Naive thymus-derived CD4-positive, alpha-beta T cell (primary cell): ENCODE data around the gene MAMSTR. TPM values are rescaled to one million over a fixed set of nuclear protein-coding genes. Genes with fewer than 3 reads are reported as not detected.
A peak's percentile ranks its signal among the peaks of the same experiment; 100 is the strongest.
"Not testable (repeated sequence)": the region's sequence is repeated elsewhere in the genome, so short reads cannot be mapped to it uniquely, and the experiment has no call there.

ENCODE experiments used
- ATAC-seq: fragments of 150-1000 bp; cut with Tn5 transposase; 2 replicates; pipeline ENCODE4 v1.10.0; 2021; ENCODE audit warnings: mild to moderate bottlenecking, moderate library complexity
- CTCF ChIA-PET: fragments of 350-600 bp; sonication (Branson Sonifier 250); formaldehyde crosslinking; loops from one replicate; lab custom pipeline; 2021; ENCODE audit warnings: antibody characterized with exemption; lab: Charles Lee
- POLR2A ChIA-PET: fragments of 350-600 bp; sonication (Branson Sonifier 250); formaldehyde crosslinking; loops from one replicate; lab custom pipeline; 2021; ENCODE audit warnings: antibody characterized with exemption, inconsistent platforms; lab: Charles Lee
- DNase-seq, 9 donors: peaks; one replicate each; pipeline versions ENCODE4 v3.0.0 to v3.0.0-alpha.2; 2020 to 2022; ENCODE audit warnings: mixed read lengths in 1 of 9
- H3K27ac ChIP-seq: one replicate; pipeline ENCODE4 v1.7.0; 2013; ENCODE audit warnings: mild to moderate bottlenecking, low read depth, low read length, moderate library complexity
- H3K27me3 ChIP-seq, 2 donors: one replicate each; pipeline ENCODE4 v1.7.0; 2013; ENCODE audit warnings: low read length in 2 of 2, mild to moderate bottlenecking in 2 of 2, moderate library complexity in 2 of 2; ENCODE audit not compliant: control insufficient read depth in 2 of 2, insufficient read depth in 2 of 2
- H3K36me3 ChIP-seq, 3 experiments: 1 replicate in 2 of 3; 2 replicates in 1 of 3; pipeline ENCODE4 v1.7.0; 2013; ENCODE audit warnings: low read length in 3 of 3, mild to moderate bottlenecking in 3 of 3, moderate library complexity in 1 of 3; ENCODE audit not compliant: insufficient read depth in 3 of 3, control insufficient read depth in 2 of 3
- H3K4me1 ChIP-seq, 2 donors: one replicate each; pipeline ENCODE4 v1.7.0; 2013; ENCODE audit warnings: low read length in 2 of 2, mild to moderate bottlenecking in 2 of 2, moderate library complexity in 1 of 2; ENCODE audit not compliant: control insufficient read depth in 2 of 2, insufficient read depth in 2 of 2
- H3K4me3 ChIP-seq: 2 replicates; pipeline ENCODE4 v1.7.0; 2013; ENCODE audit warnings: mild to moderate bottlenecking, low read length
- H3K9me3 ChIP-seq, 3 experiments: 1 replicate in 2 of 3; 2 replicates in 1 of 3; pipeline ENCODE4 v1.7.0; 2013; ENCODE audit warnings: low read length in 3 of 3; ENCODE audit not compliant: control insufficient read depth in 2 of 3
- H3K27ac Mint-ChIP-seq, 9 donors: one replicate each; pipeline ENCODE4 v1.8.0; 2020 to 2022; ENCODE audit warnings: mixed read lengths in 9 of 9, mild to moderate bottlenecking in 8 of 9, moderate library complexity in 5 of 9, inconsistent platforms in 2 of 9
- H3K27me3 Mint-ChIP-seq, 5 donors: one replicate each; pipeline ENCODE4 v1.8.0; 2021 to 2022; ENCODE audit warnings: mixed read lengths in 5 of 5, mild to moderate bottlenecking in 1 of 5
- H3K36me3 Mint-ChIP-seq, 5 donors: one replicate each; pipeline ENCODE4 v1.8.0; 2020 to 2022; ENCODE audit warnings: mixed read lengths in 5 of 5, mild to moderate bottlenecking in 3 of 5, inconsistent platforms in 1 of 5
- H3K4me1 Mint-ChIP-seq, 7 donors: one replicate each; pipeline ENCODE4 v1.8.0; 2020 to 2022; ENCODE audit warnings: mixed read lengths in 7 of 7, mild to moderate bottlenecking in 3 of 7, inconsistent platforms in 1 of 7
- H3K4me3 Mint-ChIP-seq, 10 donors: one replicate each; pipeline ENCODE4 v1.8.0; 2020 to 2022; ENCODE audit warnings: mild to moderate bottlenecking in 10 of 10, mixed read lengths in 10 of 10, moderate library complexity in 6 of 10, inconsistent platforms in 2 of 10
- H3K9me3 Mint-ChIP-seq, 11 donors: one replicate each; pipeline ENCODE4 v1.8.0; 2020 to 2022; ENCODE audit warnings: mixed read lengths in 11 of 11, mild to moderate bottlenecking in 4 of 11, inconsistent platforms in 1 of 11, moderate library complexity in 1 of 11
- intact Hi-C, 2 donors: fragments of 100-400 bp; cut with micrococcal nuclease; formaldehyde crosslinking; loops; one replicate each; pipeline ENCODE4 v1.15.1; 2023
- polyA plus RNA-seq, 2 donors: library from polyadenylated mRNA; unstranded; fragments of 300-500 nt; fragmentation: Illumina TruSeq; gene quantifications; one replicate each; pipeline ENCODE4 v1.2.3, GENCODE V29; 2021
- total RNA-seq, 6 experiments: library from RNA in 5 of 6; stranded (reverse) in 5 of 6; gene quantifications; 1 replicate in 5 of 6; 2 replicates in 1 of 6; pipeline ENCODE4 v1.2.3 and lab custom pipeline; 2021 to 2026

The MAMSTR gene
- total and polyA plus RNA-seq, 7 experiments from 2014 or later: 0.25 to 2.1 (median 0.87) TPM

GRCh38 chr19:48696353-48697010 is 23.0 kb downstream of the MAMSTR start:
- H3K9me3 ChIP-seq: no peaks in the 10 kb centered on the region
- Mint-ChIP-seq H3K4me3 (peak overlapping the region in 9 of 10 donors; percentile 23 to 86 (median 69)), H3K27ac (peak overlapping the region in 3 of 9 donors; percentile 18 to 72 (median 53)), H3K27me3 (peaks cover 0 to 21% (median 10%) of the 10 kb centered on the region in 5 donors), H3K36me3 (peaks cover 0 to 8% (median 6%) of the 10 kb centered on the region in 5 donors), H3K4me1 (peaks cover 6 to 18% (median 8%) of the 10 kb centered on the region in 7 donors), H3K9me3 (no peaks in the 10 kb centered on the region)
- intact Hi-C loops: loop anchor here in 1 of 2 donors (1.0 to 5.0 kb wide), 2 partner anchors 21 to 41 kb away; no protein-coding TSS in a partner anchor
- ATAC-seq (peak; percentile 40), DNase-seq (peak in 1 of 9 donors; percentile 7)
- H3K27me3 ChIP-seq: no peaks in the 10 kb centered on the region
- CTCF ChIA-PET: interaction anchor here (1.2 to 1.4 kb wide), 2 partner anchors 23 to 77 kb away, joined by 3 to 4 read pairs; partner anchors contain the start of genes NTN5, RPL18 and SPHK2
- POLR2A ChIA-PET: interaction anchor here (0.9 to 1.4 kb wide), 3 partner anchors 17 to 48 kb away, joined by 3 to 4 read pairs (median 3); no protein-coding TSS in a partner anchor
- H3K36me3 ChIP-seq: no peaks in the 10 kb centered on the region
- H3K4me1 ChIP-seq: peaks cover 0 to 6% of the 10 kb centered on the region in 2 donors
- peak overlapping the region; percentile 20 for H3K4me3 ChIP-seq
- H3K27ac ChIP-seq: no peak overlapping the region

GRCh38 chr19:48695743-48696352 is 23.7 kb downstream of the MAMSTR start, which contains the start of gene FUT2:
Gene FUT2, plus strand, starts transcription at chr19:48695971. Its CDS starts 6,986 bp downstream, at chr19:48702957.
- CTCF ChIA-PET: interaction anchor here (1.2 to 1.4 kb wide), 2 partner anchors 23 to 77 kb away, joined by 3 to 4 read pairs; partner anchors contain the start of genes NTN5, RPL18 and SPHK2
- peaks cover 0 to 6% of the 10 kb centered on the region in 2 donors for H3K4me1 ChIP-seq
- H3K27ac Mint-ChIP-seq: peak within 1 kb of the TSS in 4 of 9 donors; percentile 18 to 72 (median 42)
- peak within 1 kb of the TSS; percentile 20 for H3K4me3 ChIP-seq
- no peaks in the 10 kb centered on the region for H3K36me3 ChIP-seq
- H3K4me3 Mint-ChIP-seq: peak within 1 kb of the TSS in 9 of 10 donors; percentile 23 to 86 (median 69)
- POLR2A ChIA-PET: interaction anchor here (0.5 to 1.4 kb wide), 3 partner anchors 35 to 895 kb away, joined by 3 to 4 read pairs (median 3); no protein-coding TSS in a partner anchor
- H3K4me1 Mint-ChIP-seq: peaks cover 6 to 18% (median 8%) of the 10 kb centered on the region in 7 donors
- no peaks in the 10 kb centered on the region for H3K9me3 Mint-ChIP-seq
- intact Hi-C loops: loop anchor here in 1 of 2 donors (1.0 to 5.0 kb wide), 2 partner anchors 21 to 41 kb away; no protein-coding TSS in a partner anchor
- ATAC-seq (no peak), DNase-seq (no peak)
- peaks cover 0 to 7% (median 5%) of the 10 kb centered on the region in 5 donors for H3K36me3 Mint-ChIP-seq
- H3K27me3 ChIP-seq: no peaks in the 10 kb centered on the region
- H3K27me3 Mint-ChIP-seq: peaks cover 0 to 21% (median 10%) of the 10 kb centered on the region in 5 donors
- no peaks in the 10 kb centered on the region for H3K9me3 ChIP-seq
- no peak within 1 kb of the TSS for H3K27ac ChIP-seq

- CTCF ChIA-PET: interaction anchor here (2.2 kb wide), 1 partner anchor 19 kb away, joined by 8 read pairs; no protein-coding TSS in a partner anchor
These were observed 25.9 kb downstream of the MAMSTR start for GRCh38 chr19:48693629-48694028.

GRCh38 chr19:48689449-48689848 is 30.1 kb downstream of the MAMSTR start:
- POLR2A ChIA-PET: interaction anchor here (0.6 to 0.7 kb wide), 2 partner anchors 46 to 295 kb away, joined by 3 read pairs; no protein-coding TSS in a partner anchor
- no peak overlapping the region for H3K27ac ChIP-seq
- no peaks in the 10 kb centered on the region for H3K4me1 Mint-ChIP-seq
- H3K36me3 Mint-ChIP-seq: peaks cover 0 to 2% (median 0%) of the 10 kb centered on the region in 5 donors
- DNase-seq (no peak), ATAC-seq (no peak)
- H3K27me3 ChIP-seq: no peaks in the 10 kb centered on the region
- intact Hi-C loops: no loop called here
- no peaks in the 10 kb centered on the region for H3K36me3 ChIP-seq
- no peaks in the 10 kb centered on the region for H3K9me3 ChIP-seq
- no peak overlapping the region for H3K4me3 Mint-ChIP-seq
- no peaks in the 10 kb centered on the region for H3K4me1 ChIP-seq
- H3K27ac Mint-ChIP-seq: no peak overlapping the region
- H3K4me3 ChIP-seq: no peak overlapping the region
- CTCF ChIA-PET: interaction anchor here (0.6 kb wide), 1 partner anchor 49 kb away, joined by 3 read pairs; no protein-coding TSS in a partner anchor
- no peaks in the 10 kb centered on the region for H3K27me3 Mint-ChIP-seq
- H3K9me3 Mint-ChIP-seq: no peaks in the 10 kb centered on the region

More at GRCh38 chr19:48693629-48694028, 25.9 kb downstream of the MAMSTR start:
- POLR2A ChIA-PET, H3K27ac ChIP-seq, H3K4me1 ChIP-seq, ATAC-seq, H3K4me3 ChIP-seq, H3K36me3 ChIP-seq, H3K36me3 Mint-ChIP-seq, H3K27me3 ChIP-seq, H3K9me3 ChIP-seq, DNase-seq, intact Hi-C loops, H3K4me3 Mint-ChIP-seq, H3K27ac Mint-ChIP-seq, H3K9me3 Mint-ChIP-seq: not testable (repeated sequence)
- Mint-ChIP-seq H3K4me1 (peaks cover 6 to 15% (median 8%) of the 10 kb centered on the region in 7 donors), H3K27me3 (peaks cover 0 to 17% (median 10%) of the 10 kb centered on the region in 5 donors)

- no peaks in the 10 kb centered on the region for H3K27me3 ChIP-seq
- no peaks in the 10 kb centered on the region for H3K4me1 ChIP-seq
- ATAC-seq (no peak), DNase-seq (no peak)
- ChIA-PET CTCF (no interaction called here), POLR2A (no interaction called here)
- Mint-ChIP-seq H3K36me3 (peaks cover 0 to 2% (median 0%) of the 10 kb centered on the region in 5 donors), H3K4me1 (peaks cover 0 to 5% (median 0%) of the 10 kb centered on the region in 7 donors), H3K27me3 (no peaks in the 10 kb centered on the region), H3K9me3 (no peaks in the 10 kb centered on the region), H3K4me3 (no peak overlapping the region), H3K27ac (no peak overlapping the region)
- no peaks in the 10 kb centered on the region for H3K9me3 ChIP-seq
- no peak overlapping the region for H3K4me3 ChIP-seq
- H3K27ac ChIP-seq: no peak overlapping the region
- intact Hi-C loops: no loop called here
- no peaks in the 10 kb centered on the region for H3K36me3 ChIP-seq
These were observed 31.7 kb downstream of the MAMSTR start for GRCh38 chr19:48687776-48688175.

- H3K36me3 Mint-ChIP-seq, H3K9me3 Mint-ChIP-seq, H3K27me3 ChIP-seq, H3K9me3 ChIP-seq, H3K4me1 ChIP-seq, H3K36me3 ChIP-seq, H3K27ac ChIP-seq, H3K27me3 Mint-ChIP-seq, H3K4me3 Mint-ChIP-seq, H3K4me1 Mint-ChIP-seq, POLR2A ChIA-PET, H3K27ac Mint-ChIP-seq, CTCF ChIA-PET, ATAC-seq, DNase-seq, intact Hi-C loops, H3K4me3 ChIP-seq: not testable (repeated sequence)
These were observed 32.9 kb downstream of the MAMSTR start for GRCh38 chr19:48686637-48687036.
